ENCODE measurements around the gene LRRC15. TPM values are rescaled to one million over a fixed set of nuclear protein-coding genes. Genes with fewer than 3 reads are reported as not detected.

The LRRC15 gene
- total RNA-seq, 3 donors from 2014 or later: 0.22 to 1.8 (median 0.29) TPM

GRCh38 chr3:194336601-194337355, 32.8 kb downstream of the LRRC15 start:
- intact Hi-C loops (cut with DNase I, micrococcal nuclease): no loop called here
- ATAC-seq: no peak

DNA sequence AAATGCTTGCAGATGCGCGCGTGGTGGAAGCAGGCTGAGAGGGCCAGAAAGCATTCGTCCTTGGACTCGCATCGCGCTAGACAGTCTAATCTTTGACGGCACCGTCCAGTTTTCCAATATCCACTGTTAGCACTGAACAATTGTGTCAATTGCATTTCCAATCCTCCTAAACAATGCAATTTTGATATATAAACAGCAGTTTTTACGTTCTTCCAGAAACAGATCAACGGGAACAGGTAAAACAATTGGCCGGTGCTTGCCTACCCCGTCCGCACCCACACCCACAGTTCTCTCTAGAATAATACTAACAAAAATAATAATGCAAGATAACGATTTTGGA, 35.6 kb downstream of the LRRC15 start:
- no peaks in the 10 kb centered on the region for H3K9me3 ChIP-seq
- intact Hi-C loops (cut with DNase I, micrococcal nuclease): loop anchor here (2.0 kb wide), 1 partner anchor 71 kb away; no protein-coding TSS in a partner anchor
- DNase-seq (no peak), ATAC-seq (no peak)
- peaks cover 11% of the 10 kb centered on the region for H3K4me1 ChIP-seq (ENCODE audit: low read depth)
- no peak overlapping the region for H3K4me3 ChIP-seq
- TF ChIP-seq, protein P1, sequence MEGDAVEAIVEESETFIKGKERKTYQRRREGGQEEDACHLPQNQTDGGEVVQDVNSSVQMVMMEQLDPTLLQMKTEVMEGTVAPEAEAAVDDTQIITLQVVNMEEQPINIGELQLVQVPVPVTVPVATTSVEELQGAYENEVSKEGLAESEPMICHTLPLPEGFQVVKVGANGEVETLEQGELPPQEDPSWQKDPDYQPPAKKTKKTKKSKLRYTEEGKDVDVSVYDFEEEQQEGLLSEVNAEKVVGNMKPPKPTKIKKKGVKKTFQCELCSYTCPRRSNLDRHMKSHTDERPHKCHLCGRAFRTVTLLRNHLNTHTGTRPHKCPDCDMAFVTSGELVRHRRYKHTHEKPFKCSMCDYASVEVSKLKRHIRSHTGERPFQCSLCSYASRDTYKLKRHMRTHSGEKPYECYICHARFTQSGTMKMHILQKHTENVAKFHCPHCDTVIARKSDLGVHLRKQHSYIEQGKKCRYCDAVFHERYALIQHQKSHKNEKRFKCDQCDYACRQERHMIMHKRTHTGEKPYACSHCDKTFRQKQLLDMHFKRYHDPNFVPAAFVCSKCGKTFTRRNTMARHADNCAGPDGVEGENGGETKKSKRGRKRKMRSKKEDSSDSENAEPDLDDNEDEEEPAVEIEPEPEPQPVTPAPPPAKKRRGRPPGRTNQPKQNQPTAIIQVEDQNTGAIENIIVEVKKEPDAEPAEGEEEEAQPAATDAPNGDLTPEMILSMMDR (IDR thresholded peaks at IDR 0.05): no peak
- no peaks in the 10 kb centered on the region for H3K36me3 ChIP-seq (ENCODE audit: low read depth)

More at GRCh38 chr3:194336601-194337355, 32.8 kb downstream of the LRRC15 start:
- Histone ChIP-seq H3K36me3 (ENCODE audit: low read depth) (no peaks in the 10 kb centered on the region), H3K4me3 (no peak overlapping the region), H3K4me1 (ENCODE audit: low read depth) (peaks cover 11% of the 10 kb centered on the region), H3K9me3 (no peaks in the 10 kb centered on the region)
- TF ChIP-seq, protein P1 (IDR thresholded peaks at IDR 0.05): no peak
- no peak for DNase-seq

DNA sequence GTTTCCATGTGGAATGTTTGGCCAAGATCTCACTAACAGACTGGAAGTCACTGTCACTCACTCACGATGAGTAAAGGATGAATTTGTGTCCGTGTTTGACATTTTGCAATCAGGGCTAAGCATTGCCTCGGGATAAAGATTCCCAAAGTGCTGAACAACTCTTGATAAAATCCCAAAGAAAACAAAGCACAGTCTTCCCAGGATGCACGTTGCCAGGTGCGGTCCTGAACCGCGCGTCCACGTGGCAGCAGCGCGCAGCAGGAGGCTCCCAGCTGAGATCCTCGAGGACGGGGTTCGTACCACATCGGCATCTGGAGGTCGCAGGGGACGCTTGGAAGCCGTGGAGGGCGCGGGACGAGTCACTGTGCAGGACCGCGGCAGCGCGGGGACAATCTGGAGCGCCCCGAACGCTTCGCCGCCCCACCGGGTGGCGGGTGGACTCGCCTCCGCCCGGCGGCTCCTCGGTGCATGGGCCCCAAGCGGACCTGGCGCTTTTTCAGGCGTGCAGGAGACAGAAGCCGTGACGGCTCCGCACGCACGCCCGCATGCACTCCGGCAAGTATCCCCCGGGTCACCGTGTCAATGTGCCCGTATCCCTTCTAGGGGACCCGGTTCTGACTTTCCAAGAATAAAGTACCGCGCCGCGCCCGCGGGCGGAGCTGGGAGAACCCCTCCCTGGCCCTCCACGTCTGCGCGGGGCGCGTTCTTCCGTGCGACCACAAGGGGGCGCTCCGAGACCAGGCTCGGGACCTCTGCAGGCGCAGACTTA, 36.1 kb downstream of the LRRC15 start:
- Histone ChIP-seq H3K4me1 (ENCODE audit: low read depth) (peaks cover 11% of the 10 kb centered on the region), H3K36me3 (ENCODE audit: low read depth) (no peaks in the 10 kb centered on the region), H3K9me3 (no peaks in the 10 kb centered on the region), H3K4me3 (no peak overlapping the region)
- peak; percentile 88 to 93 (median 90) for DNase-seq
- TF ChIP-seq, protein P1 (IDR thresholded peaks at IDR 0.05): peak; percentile 97
- intact Hi-C loops (cut with DNase I, micrococcal nuclease): loop anchor here in 1 of 2 donors (2.0 kb wide), 1 partner anchor 71 kb away; no protein-coding TSS in a partner anchor
- ATAC-seq: peak; percentile 97

- Histone ChIP-seq H3K4me1 (ENCODE audit: low read depth) (peaks cover 11% of the 10 kb centered on the region), H3K9me3 (no peaks in the 10 kb centered on the region), H3K4me3 (no peak overlapping the region), H3K36me3 (ENCODE audit: low read depth) (no peaks in the 10 kb centered on the region)
- DNase-seq: no peak
- intact Hi-C loops (cut with DNase I, micrococcal nuclease): loop anchor here in 1 of 2 donors (2.0 kb wide), 1 partner anchor 72 kb away; no protein-coding TSS in a partner anchor
- no peak for ATAC-seq
- TF ChIP-seq, protein P1 (IDR thresholded peaks at IDR 0.05): no peak
These were observed 36.7 kb downstream of the LRRC15 start for GRCh38 chr3:194332858-194333211.

- Histone ChIP-seq H3K36me3 (ENCODE audit: low read depth) (no peaks in the 10 kb centered on the region), H3K4me3 (no peak overlapping the region), H3K4me1 (ENCODE audit: low read depth) (peaks cover 11% of the 10 kb centered on the region), H3K9me3 (no peaks in the 10 kb centered on the region)
- ATAC-seq (no peak), DNase-seq (no peak)
- TF ChIP-seq, protein P1 (IDR thresholded peaks at IDR 0.05): no peak
- intact Hi-C loops (cut with DNase I, micrococcal nuclease): no loop called here
These were observed 39.0 kb downstream of the LRRC15 start for GRCh38 chr3:194330579-194330978.
